ENCODE measurements around the gene CDIP1.

CDIP1 gene

GRCh38 chr16:4465977-4466779, 72.4 kb downstream of the CDIP1 start:
- Histone ChIP-seq H3K9me3 (ENCODE audit: control insufficient read depth, insufficient read depth, low read depth, low read length) (no peaks in the 10 kb centered on the region), H3K27ac (ENCODE audit: extremely low read depth, low read depth, low read length) (no peak overlapping the region), H3K4me3 (ENCODE audit: low read depth, low read length) (no peak overlapping the region), H3K4me1 (ENCODE audit: control insufficient read depth, insufficient read depth, low read length) (no peaks in the 10 kb centered on the region), H3K36me3 (ENCODE audit: control insufficient read depth in 2 of 2, insufficient read depth in 1 of 2, low read length in 2 of 2) (peaks cover 0 to 38% of the 10 kb centered on the region in 2 experiments; a peak in 1 of 3 replicates)
- POLR2A ChIA-PET: no interaction called here
- CTCF ChIA-PET: interaction anchor here (1.0 kb wide), 1 partner anchor 10 kb away, joined by 3 read pairs; the partner anchor contains the start of gene HMOX2
- TF ChIP-seq ZNF488 (tag by site-specific recombination; IDR thresholded peaks at IDR 0.05): no peak
- no peak for TF ChIP-seq ZSCAN30 (tag by site-specific recombination; IDR thresholded peaks at IDR 0.05)
- no peak for TF ChIP-seq TSHZ1 (tag by site-specific recombination; IDR thresholded peaks at IDR 0.05; ENCODE audit: borderline replicate concordance)
- TF ChIP-seq AEBP2 (tag by site-specific recombination; IDR thresholded peaks at IDR 0.05; ENCODE audit: borderline replicate concordance): no peak
- TF ChIP-seq ZBTB21 (tag by site-specific recombination; IDR thresholded peaks at IDR 0.05): no peak
- TF ChIP-seq MEIS1 (CRISPR knock-in tag; IDR thresholded peaks at IDR 0.05; ENCODE audit: borderline replicate concordance): no peak
- TF ChIP-seq ZNF580 (tag by site-specific recombination; IDR thresholded peaks at IDR 0.05): no peak
- no peak for TF ChIP-seq ZSCAN16 (tag by site-specific recombination; IDR thresholded peaks at IDR 0.05)
- TF ChIP-seq PBX3 (CRISPR knock-in tag; IDR thresholded peaks at IDR 0.05): no peak
- no peak for TF ChIP-seq HOXA7 (CRISPR knock-in tag; IDR thresholded peaks at IDR 0.05; ENCODE audit: borderline replicate concordance)
- no peak for TF ChIP-seq ZNF416 (tag by site-specific recombination; IDR thresholded peaks at IDR 0.05)
- TF ChIP-seq ZFP69B (tag by site-specific recombination; IDR thresholded peaks at IDR 0.05): no peak
- TF ChIP-seq GLIS2 (tag by site-specific recombination; IDR thresholded peaks at IDR 0.05): no peak
- TF ChIP-seq ZNF549 (tag by site-specific recombination; IDR thresholded peaks at IDR 0.05): no peak
- no peak for TF ChIP-seq ZFP3 (tag by site-specific recombination; IDR thresholded peaks at IDR 0.05; ENCODE audit: low read depth)
- TF ChIP-seq ZBTB6 (tag by site-specific recombination; IDR thresholded peaks at IDR 0.05): no peak
